Lower leg skin (tissue), 3 donors: ENCODE data around the gene SLC39A9.

Source experiments
- POLR2A ChIP-seq, 2 donors: fragments of 450-650 bp; IDR thresholded peaks; one replicate each; pipeline ENCODE4 v1.6.1; 2016 to 2017; ENCODE audit warnings: antibody characterized with exemption in 2 of 2, mild to moderate bottlenecking in 1 of 2, moderate library complexity in 1 of 2
- TF ChIP-seq, protein P1 (sequence below), 3 donors: fragments of 450-650 bp; IDR thresholded peaks; one replicate each; pipeline ENCODE4 v1.5.1; 2016; ENCODE audit warnings: antibody characterized with exemption in 3 of 3, mild to moderate bottlenecking in 3 of 3, moderate library complexity in 2 of 3

GRCh38 chr14:69424149-69424923 is 25.8 kb downstream of the SLC39A9 start:
- no peak for TF ChIP-seq POLR2A (IDR thresholded peaks at IDR 0.05)
- TF ChIP-seq, protein P1, sequence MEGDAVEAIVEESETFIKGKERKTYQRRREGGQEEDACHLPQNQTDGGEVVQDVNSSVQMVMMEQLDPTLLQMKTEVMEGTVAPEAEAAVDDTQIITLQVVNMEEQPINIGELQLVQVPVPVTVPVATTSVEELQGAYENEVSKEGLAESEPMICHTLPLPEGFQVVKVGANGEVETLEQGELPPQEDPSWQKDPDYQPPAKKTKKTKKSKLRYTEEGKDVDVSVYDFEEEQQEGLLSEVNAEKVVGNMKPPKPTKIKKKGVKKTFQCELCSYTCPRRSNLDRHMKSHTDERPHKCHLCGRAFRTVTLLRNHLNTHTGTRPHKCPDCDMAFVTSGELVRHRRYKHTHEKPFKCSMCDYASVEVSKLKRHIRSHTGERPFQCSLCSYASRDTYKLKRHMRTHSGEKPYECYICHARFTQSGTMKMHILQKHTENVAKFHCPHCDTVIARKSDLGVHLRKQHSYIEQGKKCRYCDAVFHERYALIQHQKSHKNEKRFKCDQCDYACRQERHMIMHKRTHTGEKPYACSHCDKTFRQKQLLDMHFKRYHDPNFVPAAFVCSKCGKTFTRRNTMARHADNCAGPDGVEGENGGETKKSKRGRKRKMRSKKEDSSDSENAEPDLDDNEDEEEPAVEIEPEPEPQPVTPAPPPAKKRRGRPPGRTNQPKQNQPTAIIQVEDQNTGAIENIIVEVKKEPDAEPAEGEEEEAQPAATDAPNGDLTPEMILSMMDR (IDR thresholded peaks at IDR 0.05): no peak
